GM23338 (cell line): ENCODE measurements around the gene KIFC1. TPM values are rescaled to one million over a fixed set of nuclear protein-coding genes. Genes with fewer than 3 reads are reported as not detected.

Source experiments
- ATAC-seq: fragments of 200-7000 bp; cut with Tn5 transposase; 3 replicates; pipeline ENCODE4 v1.9.1; 2020
- DNase-seq: peaks from one replicate; pipeline ENCODE4 v3.0.0-alpha.2; 2015; ENCODE audit warnings: low spot score
- H2AFZ ChIP-seq: fragments of 200-600 bp; sonication (generic); 2 replicates; pipeline ENCODE4 v1.8.0; 2016; ENCODE audit warnings: antibody characterized with exemption, mild to moderate bottlenecking, moderate library complexity
- H3F3A ChIP-seq: fragments of 200-600 bp; sonication (generic); replicated peaks from 2 replicates; pipeline ENCODE4 v1.8.0; 2017; ENCODE audit warnings: antibody characterized with exemption, mixed run types, low read depth
- H3K27ac ChIP-seq: fragments of 200-600 bp; sonication (generic); 2 replicates; pipeline ENCODE4 v1.6.1; 2016; ENCODE audit warnings: low read depth
- H3K27me3 ChIP-seq: fragments of 200-600 bp; sonication (generic); 2 replicates; pipeline ENCODE4 v1.8.0; 2016; ENCODE audit warnings: mild to moderate bottlenecking, mixed run types, moderate library complexity; ENCODE audit not compliant: insufficient read depth
- H3K36me3 ChIP-seq: fragments of 200-600 bp; sonication (generic); 2 replicates; pipeline ENCODE4 v1.8.0; 2016; ENCODE audit warnings: mild to moderate bottlenecking; ENCODE audit not compliant: insufficient read depth
- H3K4me1 ChIP-seq: fragments of 200-600 bp; sonication (generic); 2 replicates; pipeline ENCODE4 v1.8.0; 2016; ENCODE audit warnings: mild to moderate bottlenecking, moderate library complexity; ENCODE audit not compliant: insufficient read depth
- H3K4me2 ChIP-seq: fragments of 200-600 bp; sonication (generic); 2 replicates; pipeline ENCODE4 v1.7.1; 2017; ENCODE audit warnings: mixed run types
- H3K4me3 ChIP-seq: fragments of 200-600 bp; sonication (generic); 2 replicates; pipeline ENCODE4 v1.6.1; 2016; ENCODE audit warnings: mixed run types
- H3K79me2 ChIP-seq: fragments of 200-600 bp; sonication (generic); replicated peaks from 2 replicates; pipeline ENCODE4 v1.8.0; 2017; ENCODE audit warnings: mild to moderate bottlenecking; ENCODE audit not compliant: insufficient read depth
- H3K9me2 ChIP-seq: fragments of 200-600 bp; sonication (generic); 2 replicates; pipeline ENCODE4 v1.8.0; 2017; ENCODE audit not compliant: insufficient read depth
- H4K20me1 ChIP-seq: fragments of 200-600 bp; sonication (generic); replicated peaks from 2 replicates; pipeline ENCODE4 v1.8.0; 2017; ENCODE audit warnings: mild to moderate bottlenecking; ENCODE audit not compliant: insufficient read depth
- H3K27ac Mint-ChIP-seq: 2 replicates; pipeline ENCODE4 v1.8.0; 2020; ENCODE audit warnings: inconsistent platforms, mild to moderate bottlenecking, moderate library complexity, mixed read lengths
- H3K27me3 Mint-ChIP-seq: 3 replicates; pipeline ENCODE4 v1.8.0; 2022; ENCODE audit warnings: low read depth, mild to moderate bottlenecking, moderate library complexity, mixed read lengths, inconsistent platforms; ENCODE audit not compliant: insufficient read depth, poor library complexity
- H3K36me3 Mint-ChIP-seq: 3 replicates; pipeline ENCODE4 v1.8.0; 2021; ENCODE audit warnings: low read depth, mild to moderate bottlenecking, inconsistent platforms, moderate library complexity, mixed read lengths
- H3K4me1 Mint-ChIP-seq: 3 replicates; pipeline ENCODE4 v1.8.0; 2020; ENCODE audit warnings: mild to moderate bottlenecking, inconsistent platforms, mixed read lengths
- H3K4me3 Mint-ChIP-seq: 3 replicates; pipeline ENCODE4 v1.8.0; 2021; ENCODE audit warnings: moderate library complexity, mild to moderate bottlenecking, inconsistent platforms, mixed read lengths
- H3K9me3 Mint-ChIP-seq: 3 replicates; pipeline ENCODE4 v1.8.0; 2020; ENCODE audit warnings: moderate library complexity, mild to moderate bottlenecking, inconsistent platforms, mixed read lengths
- CREB1 ChIP-seq: fragments of 250-450 bp; sonication (Bioruptor Pico); IDR thresholded peaks from 2 replicates; pipeline ENCODE4 v1.5.0; 2020; ENCODE audit warnings: low read depth, mild to moderate bottlenecking, moderate library complexity
- CTCF ChIP-seq, 2 experiments: fragments of 200-600 bp in 1 of 2; sonication (generic) in 1 of 2; conservative IDR thresholded peaks; 2 replicates each; pipeline versions ENCODE4 v1.5.1 to v1.6.1; 2016 to 2017; ENCODE audit warnings: antibody characterized with exemption in 2 of 2, low read depth in 2 of 2, mild to moderate bottlenecking in 2 of 2, moderate library complexity in 1 of 2
- ETS1 ChIP-seq: IDR thresholded peaks from 2 replicates; pipeline ENCODE4 v1.6.1; 2016; ENCODE audit warnings: antibody characterized with exemption
- EZH2 ChIP-seq: fragments of 200-600 bp; sonication (generic); IDR thresholded peaks from one replicate; pipeline ENCODE4 v1.8.0; 2017; ENCODE audit warnings: antibody characterized with exemption, mild to moderate bottlenecking, low read depth; ENCODE audit not compliant: unreplicated experiment
- EZH2phosphoT487 ChIP-seq: fragments of 200-600 bp; sonication (generic); IDR thresholded peaks from one replicate; pipeline ENCODE4 v1.8.1; 2018; ENCODE audit warnings: antibody characterized with exemption; ENCODE audit not compliant: unreplicated experiment
- JUNB ChIP-seq: IDR thresholded peaks from one replicate; pipeline ENCODE4 v1.6.1; 2016; ENCODE audit warnings: antibody characterized with exemption; ENCODE audit not compliant: unreplicated experiment
- NANOG ChIP-seq: IDR thresholded peaks from 2 replicates; pipeline ENCODE4 v1.6.1; 2016; ENCODE audit warnings: antibody characterized with exemption, borderline replicate concordance
- POLR2AphosphoS5 ChIP-seq: IDR thresholded peaks from 2 replicates; pipeline ENCODE4 v1.6.1; 2016; ENCODE audit warnings: antibody characterized with exemption, low read depth
- REST ChIP-seq: IDR thresholded peaks from one replicate; pipeline ENCODE4 v1.6.1; 2018; ENCODE audit warnings: antibody characterized with exemption; ENCODE audit not compliant: unreplicated experiment
- STAT1 ChIP-seq: IDR thresholded peaks from one replicate; pipeline ENCODE4 v1.6.1; 2016; ENCODE audit warnings: antibody characterized with exemption; ENCODE audit not compliant: unreplicated experiment
- ZNF114 ChIP-seq: fragments of 250-450 bp; sonication (Bioruptor Pico); IDR thresholded peaks from 2 replicates; pipeline ENCODE4 v1.5.0; 2020; ENCODE audit warnings: mild to moderate bottlenecking, moderate library complexity
- ZNF331 ChIP-seq: fragments of 250-450 bp; sonication (Bioruptor Pico); IDR thresholded peaks from 2 replicates; pipeline ENCODE4 v1.5.0; 2020; ENCODE audit warnings: low read depth, mild to moderate bottlenecking, moderate library complexity
- ZNF462 ChIP-seq: fragments of 250-450 bp; sonication (Bioruptor Pico); IDR thresholded peaks from 2 replicates; pipeline ENCODE4 v1.5.0; 2020; ENCODE audit warnings: mild to moderate bottlenecking, moderate library complexity
- polyA plus RNA-seq: library from polyadenylated mRNA; unstranded; fragments of >200 nt; fragmentation: Nextera tagmentation; extraction: Ambion mirVana; gene quantifications from 2 replicates; pipeline ENCODE4 v1.2.1, GENCODE V29; 2016
- total RNA-seq: library from RNA; depleted of rRNA; stranded (reverse); fragments of >200 nt; shearing (Covaris generic); gene quantifications from 2 replicates; pipeline ENCODE4 v1.2.3, GENCODE V29; 2014

Gene KIFC1
- total and polyA plus RNA-seq, 2 experiments from 2014 or later: 10.3 to 61.7 TPM

GRCh38 chr6:33451606-33452005 is 60.0 kb downstream of the KIFC1 start:
- no peaks in the 10 kb centered on the region; the same call in 1 of the 2 replicates for H4K20me1 ChIP-seq
- Mint-ChIP-seq H3K9me3 (peaks cover 7% of the 10 kb centered on the region; the same call in 2 of the 3 replicates), H3K27ac (no peak overlapping the region), H3K36me3 (peaks cover 78% of the 10 kb centered on the region), H3K4me1 (peaks cover 30% of the 10 kb centered on the region), H3K27me3 (peaks cover 34% of the 10 kb centered on the region), H3K4me3 (no peak overlapping the region)
- peaks cover 12% of the 10 kb centered on the region for H3K36me3 ChIP-seq
- peaks cover 13% of the 10 kb centered on the region for H3F3A ChIP-seq
- ATAC-seq (no peak), DNase-seq (no peak)
- H3K4me1 ChIP-seq: peaks cover 4% of the 10 kb centered on the region; the same call in 1 of the 2 replicates
- no peak overlapping the region for H3K4me2 ChIP-seq
- no peak overlapping the region for H3K27ac ChIP-seq
- H3K79me2 ChIP-seq: peaks cover 14% of the 10 kb centered on the region
- H3K9me2 ChIP-seq: no peaks in the 10 kb centered on the region
- no peak for TF ChIP-seq CTCF (conservative IDR thresholded peaks at IDR 0.05; ENCODE audit: low read depth in 2 of 2)
- no peak for TF ChIP-seq ZNF462 (CRISPR knock-in tag)
- TF ChIP-seq NANOG: no peak
- no peak for TF ChIP-seq EZH2
- TF ChIP-seq POLR2AphosphoS5: no peak
- no peak for TF ChIP-seq ZNF331 (CRISPR knock-in tag)
- no peak for TF ChIP-seq JUNB
- TF ChIP-seq ETS1: no peak
- TF ChIP-seq ZNF114 (CRISPR knock-in tag): no peak
- TF ChIP-seq REST: no peak
- no peak for TF ChIP-seq STAT1
- TF ChIP-seq CREB1 (CRISPR knock-in tag): no peak
- TF ChIP-seq EZH2phosphoT487: no peak
- H3K27me3 ChIP-seq: no peaks in the 10 kb centered on the region
- H2AFZ ChIP-seq: no peak overlapping the region
- H3K4me3 ChIP-seq: no peak overlapping the region
